A549 (cell line): Measurements from ENCODE around the gene DSG3. TPM values are rescaled to one million over a fixed set of nuclear protein-coding genes. Genes with fewer than 3 reads are reported as not detected.

ENCODE experiments used
- ATAC-seq, 2 experiments: fragments of 200-7000 bp in 1 of 2; fragments of >200 bp in 1 of 2; cut with Nextera tagmentation in 1 of 2; cut with Tn5 transposase in 1 of 2; 3 replicates each; pipeline versions ENCODE4 v1.8.0 to v1.9.1; 2018 to 2020; ENCODE audit warnings: mild to moderate bottlenecking in 1 of 2, moderate library complexity in 1 of 2
- CTCF ChIA-PET: fragments of 300-600 bp; sonication (Branson Sonifier 250); formaldehyde crosslinking; extraction: SDS; loops from one replicate; lab custom pipeline; 2021; ENCODE audit warnings: antibody characterized with exemption, inconsistent platforms; lab: Yijun Ruan, JAX
- POLR2A ChIA-PET: fragments of 350-600 bp; formaldehyde crosslinking; extraction: SDS; loops from one replicate; lab custom pipeline; 2021; ENCODE audit warnings: antibody characterized with exemption, inconsistent platforms; lab: Yijun Ruan, JAX
- DNase-seq, 2 experiments: peaks; one replicate each; pipeline versions ENCODE4 v3.0.0 to v3.0.0-alpha.2; 2011 to 2016; ENCODE audit warnings: low read depth in 1 of 2, low spot score in 1 of 2
- FAIRE-seq: peaks from 2 replicates; lab custom pipeline; 2011; peaks lifted over from hg19 to GRCh38; lab: Jason Lieb, UNC
- H3K27ac ChIP-seq, 2 experiments: fragments of >200 bp; sonication (Bioruptor Twin); formaldehyde crosslinking; 3 replicates each; pipeline ENCODE4 v1.5.1; 2016 to 2017
- H3K4me1 ChIP-seq: fragments of >200 bp; sonication (Bioruptor Twin); formaldehyde crosslinking; 3 replicates; pipeline ENCODE4 v1.6.1; 2016
- H3K4me2 ChIP-seq: fragments of >200 bp; sonication (Bioruptor Twin); formaldehyde crosslinking; 3 replicates; pipeline ENCODE4 v1.6.1; 2016
- H3K4me3 ChIP-seq: fragments of >200 bp; sonication (Bioruptor Twin); formaldehyde crosslinking; 3 replicates; pipeline ENCODE4 v1.5.1; 2016
- H3K9me3 ChIP-seq: fragments of >200 bp; sonication (Bioruptor Twin); formaldehyde crosslinking; 3 replicates; pipeline ENCODE4 v1.6.1; 2016
- CBX2 ChIP-seq: fragments of 200-600 bp; sonication (generic); IDR thresholded peaks from 2 replicates; pipeline ENCODE4 v1.6.1; 2016; ENCODE audit warnings: low read depth, mild to moderate bottlenecking, borderline replicate concordance
- CHD4 ChIP-seq: fragments of 200-600 bp; sonication (generic); IDR thresholded peaks from 2 replicates; pipeline ENCODE4 v1.6.1; 2016; ENCODE audit warnings: antibody characterized with exemption, mild to moderate bottlenecking, borderline replicate concordance
- FOSB ChIP-seq: fragments of 250-450 bp; sonication (Bioruptor Pico); IDR thresholded peaks from 2 replicates; pipeline ENCODE4 v1.5.0; 2020; ENCODE audit warnings: mild to moderate bottlenecking, moderate library complexity
- FOSL2 ChIP-seq, 2 experiments: fragments of 450-650 bp in 1 of 2; fragments of >200 bp in 1 of 2; sonication (Bioruptor Twin) in 1 of 2; formaldehyde crosslinking; IDR thresholded peaks; 2 replicates each; pipeline versions ENCODE4 v1.5.0 to v1.6.1; 2016 to 2020; ENCODE audit warnings: mild to moderate bottlenecking in 1 of 2, moderate library complexity in 1 of 2
- GATA3 ChIP-seq: IDR thresholded peaks from 2 replicates; pipeline ENCODE4 v1.6.1; 2012; ENCODE audit warnings: borderline replicate concordance
- HOXA7 ChIP-seq: fragments of 250-450 bp; sonication (Bioruptor Pico); IDR thresholded peaks from 2 replicates; pipeline ENCODE4 v1.5.0; 2020; ENCODE audit warnings: mild to moderate bottlenecking, moderate library complexity
- HOXB5 ChIP-seq: fragments of 250-450 bp; sonication (Bioruptor Pico); IDR thresholded peaks from 2 replicates; pipeline ENCODE4 v1.5.0; 2020; ENCODE audit warnings: mild to moderate bottlenecking, moderate library complexity
- JUNB ChIP-seq: fragments of >200 bp; sonication (Bioruptor Twin); formaldehyde crosslinking; IDR thresholded peaks from 2 replicates; pipeline ENCODE4 v1.6.1; 2016
- MAFK ChIP-seq: fragments of 450-650 bp; IDR thresholded peaks from 2 replicates; pipeline ENCODE4 v1.6.1; 2014; ENCODE audit not compliant: partially characterized antibody
- MYC ChIP-seq: IDR thresholded peaks from 2 replicates; pipeline ENCODE4 v1.6.1; 2012; ENCODE audit warnings: mild to moderate bottlenecking, inconsistent platforms, low read length, improper control_type of control experiment, borderline replicate concordance
- NR3C1 ChIP-seq: fragments of >200 bp; sonication (Bioruptor Twin); formaldehyde crosslinking; IDR thresholded peaks from 3 replicates; pipeline ENCODE4 v1.6.1; 2017
- PBX3 ChIP-seq: IDR thresholded peaks from 2 replicates; pipeline ENCODE4 v1.6.1; 2012
- TFCP2L1 ChIP-seq: fragments of 250-450 bp; sonication (Bioruptor Pico); IDR thresholded peaks from 2 replicates; pipeline ENCODE4 v1.5.0; 2021; ENCODE audit warnings: mild to moderate bottlenecking
- ZNF302 ChIP-seq: fragments of 250-450 bp; sonication (Bioruptor Pico); IDR thresholded peaks from 2 replicates; pipeline ENCODE4 v1.9.0; 2021; ENCODE audit warnings: inconsistent platforms, mild to moderate bottlenecking, moderate library complexity
- whole genome bisulfite sequencing: methylation state at CpG from one replicate; pipeline ENCODE4 v1.1.6; 2017; ENCODE audit errors: missing lambda C conversion rate; 5-methylcytosine and 5-hydroxymethylcytosine counted together
- polyA plus RNA-seq, 4 experiments: library from polyadenylated mRNA; depleted of rRNA in 3 of 4; stranded (reverse); fragments of >200 nt; fragmentation: RNase III in 1 of 4; extraction: RNeasy Plus Mini Kit Qiagen cat#74134 plus additional on column Dnase treatment in 1 of 4; gene quantifications; 2 replicates in 3 of 4; 3 replicates in 1 of 4; pipeline ENCODE4 v1.2.3, GENCODE V29; 2011 to 2017
- TF ChIP-seq, protein P1 (sequence below): fragments of 250-450 bp; sonication (Bioruptor Pico); IDR thresholded peaks from 2 replicates; pipeline ENCODE4 v1.5.0; 2020; ENCODE audit warnings: low read depth, mild to moderate bottlenecking, moderate library complexity
- TF ChIP-seq, protein P2 (sequence below): fragments of 200-600 bp; sonication (generic); IDR thresholded peaks from 2 replicates; pipeline ENCODE4 v1.6.1; 2016; ENCODE audit warnings: antibody characterized with exemption, mild to moderate bottlenecking, moderate library complexity
- TF ChIP-seq, protein P3 (sequence below): fragments of >200 bp; sonication (Bioruptor Twin); formaldehyde crosslinking; IDR thresholded peaks from 2 replicates; pipeline ENCODE4 v1.6.1; 2016

Gene DSG3
- polyA plus RNA-seq, 2 of the 4 experiments (the other 2 are of a cell fraction), result 0.01 to 0.03 TPM

GRCh38 chr18:31469629-31470028, 22.1 kb downstream of the DSG3 start:
- CTCF ChIA-PET, result no interaction called here
- no peaks in the 10 kb centered on the region for H3K4me1 ChIP-seq
- no peak overlapping the region for H3K4me3 ChIP-seq
- FAIRE-seq (no peak), DNase-seq (no peak), ATAC-seq (no peak)
- POLR2A ChIA-PET, result no interaction called here
- WGBS, result 74% methylated on average over 1 of the region's 1 CpG
- TF ChIP-seq NR3C1 (no peak), MAFK (no peak)
- TF ChIP-seq, protein P1, sequence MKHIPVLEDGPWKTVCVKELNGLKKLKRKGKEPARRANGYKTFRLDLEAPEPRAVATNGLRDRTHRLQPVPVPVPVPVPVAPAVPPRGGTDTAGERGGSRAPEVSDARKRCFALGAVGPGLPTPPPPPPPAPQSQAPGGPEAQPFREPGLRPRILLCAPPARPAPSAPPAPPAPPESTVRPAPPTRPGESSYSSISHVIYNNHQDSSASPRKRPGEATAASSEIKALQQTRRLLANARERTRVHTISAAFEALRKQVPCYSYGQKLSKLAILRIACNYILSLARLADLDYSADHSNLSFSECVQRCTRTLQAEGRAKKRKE (CRISPR knock-in tag), result no peak
- H3K4me2 ChIP-seq, result no peak overlapping the region
- H3K9me3 ChIP-seq, result no peaks in the 10 kb centered on the region
- no peak overlapping the region for H3K27ac ChIP-seq

GRCh38 chr18:31478688-31479087, 31.1 kb downstream of the DSG3 start:
- FAIRE-seq, result no peak

DNA sequence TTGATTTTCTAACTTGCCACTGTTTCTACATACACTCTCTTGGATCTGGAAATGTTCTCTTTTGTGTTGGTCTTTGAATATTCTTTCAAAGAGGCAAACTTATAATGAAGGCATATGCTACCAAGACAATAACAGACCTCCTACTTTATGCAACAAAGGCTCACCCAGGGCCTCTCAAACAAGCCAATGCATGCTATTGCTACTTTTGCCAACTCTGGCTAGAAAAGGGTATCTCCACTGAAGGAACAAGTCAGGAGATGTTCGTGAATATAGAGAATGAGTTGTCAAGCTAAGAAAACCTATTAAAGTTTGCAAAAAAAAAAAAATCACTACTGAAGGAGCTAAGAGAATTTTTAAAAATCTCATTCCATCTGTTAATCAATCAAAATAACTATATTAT, 34.5 kb downstream of the DSG3 start:
- CTCF ChIA-PET, result no interaction called here
- Histone ChIP-seq H3K4me2 (no peak overlapping the region), H3K4me3 (no peak overlapping the region), H3K9me3 (no peaks in the 10 kb centered on the region), H3K27ac (no peak overlapping the region), H3K4me1 (peaks cover 5% of the 10 kb centered on the region; the same call in 2 of the 3 replicates)
- WGBS, result 55% methylated on average over 1 of the region's 1 CpG
- DNase-seq, result no peak
- FAIRE-seq, result no peak
- no peak for ATAC-seq
- POLR2A ChIA-PET, result no interaction called here
- TF ChIP-seq CHD4 (no peak), HOXB5 (CRISPR knock-in tag) (no peak), MYC (no peak)

More at GRCh38 chr18:31478688-31479087, 31.1 kb downstream of the DSG3 start:
- Histone ChIP-seq H3K4me2 (no peak overlapping the region), H3K27ac (no peak overlapping the region), H3K4me3 (no peak overlapping the region), H3K9me3 (no peaks in the 10 kb centered on the region), H3K4me1 (no peaks in the 10 kb centered on the region)
- ATAC-seq (no peak), DNase-seq (no peak)
- ChIA-PET POLR2A (no interaction called here), CTCF (no interaction called here)
- 91% methylated on average over 10 of the region's 10 CpGs for WGBS
- no peak for TF ChIP-seq CHD4
- TF ChIP-seq JUNB, result no peak
- no peak for TF ChIP-seq PBX3
- no peak for TF ChIP-seq HOXA7 (CRISPR knock-in tag)
- TF ChIP-seq FOSL2 (IDR thresholded peaks at IDR 0.05), result no peak
- no peak for TF ChIP-seq FOSL2 (CRISPR knock-in tag; IDR thresholded peaks at IDR 0.05)
- TF ChIP-seq TFCP2L1 (CRISPR knock-in tag), result no peak
- TF ChIP-seq CBX2, result no peak
- TF ChIP-seq FOSB, result no peak
- TF ChIP-seq, protein P2, sequence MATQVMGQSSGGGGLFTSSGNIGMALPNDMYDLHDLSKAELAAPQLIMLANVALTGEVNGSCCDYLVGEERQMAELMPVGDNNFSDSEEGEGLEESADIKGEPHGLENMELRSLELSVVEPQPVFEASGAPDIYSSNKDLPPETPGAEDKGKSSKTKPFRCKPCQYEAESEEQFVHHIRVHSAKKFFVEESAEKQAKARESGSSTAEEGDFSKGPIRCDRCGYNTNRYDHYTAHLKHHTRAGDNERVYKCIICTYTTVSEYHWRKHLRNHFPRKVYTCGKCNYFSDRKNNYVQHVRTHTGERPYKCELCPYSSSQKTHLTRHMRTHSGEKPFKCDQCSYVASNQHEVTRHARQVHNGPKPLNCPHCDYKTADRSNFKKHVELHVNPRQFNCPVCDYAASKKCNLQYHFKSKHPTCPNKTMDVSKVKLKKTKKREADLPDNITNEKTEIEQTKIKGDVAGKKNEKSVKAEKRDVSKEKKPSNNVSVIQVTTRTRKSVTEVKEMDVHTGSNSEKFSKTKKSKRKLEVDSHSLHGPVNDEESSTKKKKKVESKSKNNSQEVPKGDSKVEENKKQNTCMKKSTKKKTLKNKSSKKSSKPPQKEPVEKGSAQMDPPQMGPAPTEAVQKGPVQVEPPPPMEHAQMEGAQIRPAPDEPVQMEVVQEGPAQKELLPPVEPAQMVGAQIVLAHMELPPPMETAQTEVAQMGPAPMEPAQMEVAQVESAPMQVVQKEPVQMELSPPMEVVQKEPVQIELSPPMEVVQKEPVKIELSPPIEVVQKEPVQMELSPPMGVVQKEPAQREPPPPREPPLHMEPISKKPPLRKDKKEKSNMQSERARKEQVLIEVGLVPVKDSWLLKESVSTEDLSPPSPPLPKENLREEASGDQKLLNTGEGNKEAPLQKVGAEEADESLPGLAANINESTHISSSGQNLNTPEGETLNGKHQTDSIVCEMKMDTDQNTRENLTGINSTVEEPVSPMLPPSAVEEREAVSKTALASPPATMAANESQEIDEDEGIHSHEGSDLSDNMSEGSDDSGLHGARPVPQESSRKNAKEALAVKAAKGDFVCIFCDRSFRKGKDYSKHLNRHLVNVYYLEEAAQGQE, result no peak
- TF ChIP-seq ZNF302 (CRISPR knock-in tag), result no peak
- TF ChIP-seq GATA3, result no peak
- TF ChIP-seq, protein P3, sequence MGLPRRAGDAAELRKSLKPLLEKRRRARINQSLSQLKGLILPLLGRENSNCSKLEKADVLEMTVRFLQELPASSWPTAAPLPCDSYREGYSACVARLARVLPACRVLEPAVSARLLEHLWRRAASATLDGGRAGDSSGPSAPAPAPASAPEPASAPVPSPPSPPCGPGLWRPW, result no peak
